K562 (cell line): ENCODE measurements around the gene KNSTRN. TPM values are rescaled to one million over a fixed set of nuclear protein-coding genes. Genes with fewer than 3 reads are reported as not detected.

Source experiments
- CBFA2T3 ChIP-seq: fragments of 450-650 bp; IDR thresholded peaks from 2 replicates; pipeline ENCODE4 v1.6.1; 2017
- CCAR2 ChIP-seq: fragments of 200-400 bp; formaldehyde crosslinking; IDR thresholded peaks from 2 replicates; pipeline ENCODE4 v1.6.1; 2017; ENCODE audit warnings: mild to moderate bottlenecking, low read depth, low read length
- CEBPB ChIP-seq: fragments of 450-650 bp; IDR thresholded peaks from 2 replicates; pipeline ENCODE4 v1.6.1; 2016; ENCODE audit warnings: missing genetic modification characterization, missing compliant biosample characterization
- DIDO1 ChIP-seq: fragments of 450-650 bp; IDR thresholded peaks from 2 replicates; pipeline ENCODE4 v1.6.1; 2016; ENCODE audit warnings: low read depth, missing biosample characterization, missing genetic modification characterization
- ESRRB ChIP-seq: fragments of 250-450 bp; sonication (Bioruptor Pico); IDR thresholded peaks from 2 replicates; pipeline ENCODE4 v1.5.0; 2020; ENCODE audit warnings: mild to moderate bottlenecking, moderate library complexity, borderline replicate concordance
- FOXK1 ChIP-seq: sonication (generic); formaldehyde crosslinking; IDR thresholded peaks from 2 replicates; pipeline ENCODE4 v1.8.0; 2022; ENCODE audit warnings: missing genetic modification reagents, mild to moderate bottlenecking, borderline replicate concordance
- GABPB1 ChIP-seq: sonication (generic); formaldehyde crosslinking; IDR thresholded peaks from 2 replicates; pipeline ENCODE4 v1.8.0; 2022; ENCODE audit warnings: mild to moderate bottlenecking, missing genetic modification reagents
- GTF2F1 ChIP-seq: IDR thresholded peaks from 2 replicates; pipeline ENCODE4 v1.6.1; 2011; ENCODE audit warnings: low read depth, low read length, improper control_type of control experiment
- HNRNPH1 ChIP-seq: fragments of 200-400 bp; formaldehyde crosslinking; optimal IDR thresholded peaks from 2 replicates; pipeline ENCODE3; 2017; ENCODE audit warnings: low read depth, mild to moderate bottlenecking, low read length, moderate library complexity
- MAFK ChIP-seq: IDR thresholded peaks from 2 replicates; pipeline ENCODE4 v1.6.1; 2011; ENCODE audit warnings: low read length, improper control_type of control experiment
- NKRF ChIP-seq: fragments of 450-650 bp; IDR thresholded peaks from 2 replicates; pipeline ENCODE4 v1.6.1; 2016; ENCODE audit warnings: borderline replicate concordance
- PHF8 ChIP-seq: fragments of 200-600 bp; sonication (generic); IDR thresholded peaks from 2 replicates; pipeline ENCODE4 v1.6.1; 2012; ENCODE audit warnings: mixed run types, mild to moderate bottlenecking, inconsistent platforms, low read length, moderate library complexity, borderline replicate concordance
- PYGO2 ChIP-seq: fragments of 450-650 bp; IDR thresholded peaks from 2 replicates; pipeline ENCODE4 v1.6.1; 2016; ENCODE audit warnings: mild to moderate bottlenecking, missing genetic modification characterization, moderate library complexity, missing compliant biosample characterization
- SMARCE1 ChIP-seq: fragments of 450-650 bp; IDR thresholded peaks from 2 replicates; pipeline ENCODE4 v1.7.1; 2016; ENCODE audit warnings: mild to moderate bottlenecking
- SP2 ChIP-seq: IDR thresholded peaks from 2 replicates; pipeline ENCODE4 v1.6.1; 2011; ENCODE audit warnings: mild to moderate bottlenecking, low read depth, low read length, moderate library complexity; ENCODE audit not compliant: poor library complexity, severe bottlenecking; ENCODE audit errors: extremely low read depth
- SRSF3 ChIP-seq: fragments of 200-400 bp; formaldehyde crosslinking; IDR thresholded peaks from 2 replicates; pipeline ENCODE4 v1.6.1; 2016; ENCODE audit warnings: mild to moderate bottlenecking, low read length, moderate library complexity; ENCODE audit not compliant: insufficient read depth
- SRSF9 ChIP-seq: fragments of 200-400 bp; formaldehyde crosslinking; IDR thresholded peaks from 2 replicates; pipeline ENCODE4 v1.6.1; 2017; ENCODE audit warnings: low read depth, low read length, borderline replicate concordance
- TOE1 ChIP-seq, 2 experiments: fragments of 450-650 bp in 1 of 2; sonication (generic) in 1 of 2; formaldehyde crosslinking in 1 of 2; IDR thresholded peaks; 2 replicates each; pipeline versions ENCODE4 v1.7.1 to v1.8.0; 2016 to 2022; ENCODE audit warnings: borderline replicate concordance in 2 of 2, mild to moderate bottlenecking in 2 of 2, antibody characterized with exemption in 1 of 2, inconsistent platforms in 1 of 2, low read depth in 1 of 2, missing genetic modification reagents in 1 of 2, moderate library complexity in 1 of 2
- WHSC1 ChIP-seq: IDR thresholded peaks from one replicate; pipeline ENCODE4 v1.6.1; 2012; ENCODE audit warnings: low read length, control low read depth, inconsistent platforms
- ZNF133 ChIP-seq: fragments of 250-450 bp; sonication (Bioruptor Pico); IDR thresholded peaks from 2 replicates; pipeline ENCODE4 v1.4.0; 2020; ENCODE audit warnings: mild to moderate bottlenecking
- ZNF217 ChIP-seq: sonication (generic); formaldehyde crosslinking; IDR thresholded peaks from 2 replicates; pipeline ENCODE4 v1.8.0; 2022; ENCODE audit warnings: mild to moderate bottlenecking, missing genetic modification reagents
- ZNF436 ChIP-seq: fragments of 250-450, 450-650 bp; sonication (Bioruptor Pico); formaldehyde crosslinking; IDR thresholded peaks from 2 replicates; pipeline ENCODE4 v1.7.0; 2020; ENCODE audit warnings: mild to moderate bottlenecking
- ZNF507 ChIP-seq: conservative IDR thresholded peaks from 2 replicates; pipeline ENCODE4 v1.6.1; 2017; ENCODE audit warnings: missing genetic modification characterization, missing compliant biosample characterization
- ZNF511 ChIP-seq: sonication (generic); formaldehyde crosslinking; IDR thresholded peaks from 2 replicates; pipeline ENCODE4 v1.8.0; 2022; ENCODE audit warnings: mild to moderate bottlenecking, missing genetic modification reagents
- ZNF655 ChIP-seq: fragments of 250-450 bp; sonication (Bioruptor Pico); IDR thresholded peaks from 2 replicates; pipeline ENCODE4 v1.5.0; 2021
- polyA plus RNA-seq, 8 experiments: library from polyadenylated mRNA; depleted of rRNA in 4 of 8; stranded (reverse) in 5 of 8; unstranded in 3 of 8; fragments of >200 nt; fragmentation: Nextera tagmentation in 2 of 8; fragmentation: Illumina TruSeq in 1 of 8; extraction: Ambion mirVana in 2 of 8; extraction: Trizol in 1 of 8; gene quantifications; 2 replicates each; pipeline versions ENCODE4 v1.2.1 to v1.2.3, GENCODE V29; 2011 to 2014; ENCODE audit warnings: inconsistent platforms in 1 of 8, missing spikeins in 1 of 8
- total RNA-seq, 7 experiments: library from RNA; depleted of rRNA in 6 of 7; stranded (reverse); fragments of >200 nt in 6 of 7; fragmentation: Illumina TruSeq in 2 of 7; extraction: Trizol in 2 of 7; gene quantifications; 2 replicates each; pipeline versions ENCODE4 v1.2.1 to v1.2.3, GENCODE V29; 2011 to 2021; ENCODE audit warnings: low replicate concordance in 1 of 7

The KNSTRN gene
- total and polyA plus RNA-seq, 9 of the 15 experiments (the other 6 are each of a cell fraction or from before 2014, with no cell fraction given) = 48.7 to 88.2 (median 66.3) TPM

GRCh38 chr15:40367686-40368611 lies 14.6 kb upstream of the KNSTRN start (continued):
- TF ChIP-seq ZNF655 (no peak), DIDO1 (tag) (no peak), WHSC1 (no peak), TOE1 (IDR thresholded peaks at IDR 0.05; ENCODE audit: borderline replicate concordance) (peak; percentile 35; the same call in 1 of the 2 replicates), TOE1 (CRISPR knock-in tag; IDR thresholded peaks at IDR 0.05; ENCODE audit: borderline replicate concordance, low read depth) (no peak), GTF2F1 (no peak), PYGO2 (tag) (no peak), CEBPB (tag) (no peak), MAFK (peak; percentile 23; the same call in 1 of the 2 replicates), PHF8 (peak; percentile 43; the same call in 1 of the 2 replicates), CCAR2 (no peak), ZNF511 (peak; percentile 90; the same call in 1 of the 2 replicates), CBFA2T3 (no peak), SP2 (no peak), FOXK1 (CRISPR knock-in tag) (no peak), SRSF9 (no peak), HNRNPH1 (no peak), ESRRB (CRISPR knock-in tag) (no peak), NKRF (no peak), SMARCE1 (no peak), ZNF436 (CRISPR knock-in tag) (no peak), ZNF133 (no peak), GABPB1 (CRISPR knock-in tag) (peak; percentile 88), ZNF217 (CRISPR knock-in tag) (no peak), ZNF507 (tag) (no peak), SRSF3 (no peak)
